ENCODE data around the gene C16orf54. TPM values are rescaled to one million over a fixed set of nuclear protein-coding genes. Genes with fewer than 3 reads are reported as not detected.
"Not testable (repeated sequence)": the region's sequence is repeated elsewhere in the genome, so short reads cannot be mapped to it uniquely, and the experiment has no call there.

The C16orf54 gene
- total RNA-seq, 2 experiments from 2014 or later: 39.7 to 51.2 TPM

- not testable (repeated sequence) for DNase-seq; ATAC-seq; H3K36me3 Mint-ChIP-seq; H3K9me3 Mint-ChIP-seq (ENCODE audit: low read depth); H3K4me3 Mint-ChIP-seq; H3K27ac Mint-ChIP-seq
- Mint-ChIP-seq H3K4me1 (peaks cover 20% of the 10 kb centered on the region), H3K27me3 (peaks cover 13% of the 10 kb centered on the region)
- CTCF ChIA-PET: interaction anchor here (1.2 to 10.5 kb wide), 5 partner anchors 9 to 82 kb away, joined by 3 to 104 read pairs (median 15); no protein-coding TSS in a partner anchor
Observed at GRCh38 chr16:29783094-29783953, 37.5 kb upstream of the C16orf54 start.

GRCh38 chr16:29779474-29779873, 33.7 kb upstream of the C16orf54 start:
- Mint-ChIP-seq H3K27me3 (peaks cover 13% of the 10 kb centered on the region), H3K27ac (no peak overlapping the region), H3K4me1 (peaks cover 9% of the 10 kb centered on the region), H3K9me3 (ENCODE audit: low read depth) (no peaks in the 10 kb centered on the region), H3K36me3 (no peaks in the 10 kb centered on the region), H3K4me3 (no peak overlapping the region)
- ATAC-seq: no peak
- CTCF ChIA-PET: no interaction called here
- no peak for DNase-seq

GRCh38 chr16:29777576-29778350, 32.0 kb upstream of the C16orf54 start, which contains the start of gene ZG16:
Gene ZG16 (plus strand): TSS chr16:29778256. CDS start chr16:29779267, 1,011 bp downstream.
- CTCF ChIA-PET: interaction anchor here (0.8 to 2.3 kb wide), 4 partner anchors 8 to 254 kb away, joined by 3 to 11 read pairs (median 4); no protein-coding TSS in a partner anchor
- H3K4me3 Mint-ChIP-seq: no peak within 1 kb of the TSS
- no peaks in the 10 kb centered on the region for H3K36me3 Mint-ChIP-seq
- no peak within 1 kb of the TSS for H3K27ac Mint-ChIP-seq
- H3K27me3 Mint-ChIP-seq: peaks cover 13% of the 10 kb centered on the region
- peaks cover 2% of the 10 kb centered on the region for H3K4me1 Mint-ChIP-seq
- DNase-seq (no peak), ATAC-seq (no peak)
- H3K9me3 Mint-ChIP-seq (ENCODE audit: low read depth): no peaks in the 10 kb centered on the region

- ATAC-seq (no peak), DNase-seq (no peak)
- CTCF ChIA-PET: interaction anchor here (2.3 kb wide), 1 partner anchor 10 kb away, joined by 11 read pairs; no protein-coding TSS in a partner anchor
- Mint-ChIP-seq H3K36me3 (no peaks in the 10 kb centered on the region), H3K27ac (no peak overlapping the region), H3K4me1 (peaks cover 2% of the 10 kb centered on the region), H3K27me3 (peaks cover 9% of the 10 kb centered on the region), H3K4me3 (no peak overlapping the region), H3K9me3 (ENCODE audit: low read depth) (no peaks in the 10 kb centered on the region)
Observed at GRCh38 chr16:29775742-29776408, 30.1 kb upstream of the C16orf54 start.

GRCh38 chr16:29774730-29775129, 28.9 kb upstream of the C16orf54 start:
- H3K27ac Mint-ChIP-seq: no peak overlapping the region
- peaks cover 2% of the 10 kb centered on the region for H3K4me1 Mint-ChIP-seq
- H3K36me3 Mint-ChIP-seq: no peaks in the 10 kb centered on the region
- peaks cover 6% of the 10 kb centered on the region for H3K27me3 Mint-ChIP-seq
- no peak overlapping the region for H3K4me3 Mint-ChIP-seq
- DNase-seq: no peak
- no peak for ATAC-seq
- CTCF ChIA-PET: interaction anchor here (0.6 to 2.1 kb wide), 7 partner anchors 10 to 1168 kb away, joined by 3 to 15 read pairs (median 3); partner anchors contain the start of gene KIF22
- H3K9me3 Mint-ChIP-seq (ENCODE audit: low read depth): no peaks in the 10 kb centered on the region

- not testable (repeated sequence) for ATAC-seq; H3K4me1 Mint-ChIP-seq; H3K27ac Mint-ChIP-seq; H3K36me3 Mint-ChIP-seq; H3K4me3 Mint-ChIP-seq; H3K27me3 Mint-ChIP-seq; H3K9me3 Mint-ChIP-seq (ENCODE audit: low read depth); DNase-seq
- CTCF ChIA-PET: interaction anchor here (1.4 kb wide), 1 partner anchor 13 kb away, joined by 3 read pairs; no protein-coding TSS in a partner anchor
Observed at GRCh38 chr16:29772330-29772729, 26.5 kb upstream of the C16orf54 start.

- no peak overlapping the region for H3K4me3 Mint-ChIP-seq
- no peak overlapping the region for H3K27ac Mint-ChIP-seq
- peaks cover 2% of the 10 kb centered on the region for H3K4me1 Mint-ChIP-seq
- ATAC-seq (no peak), DNase-seq (no peak)
- CTCF ChIA-PET: interaction anchor here (0.8 to 1.7 kb wide), 4 partner anchors 14 to 79 kb away, joined by 3 to 4 read pairs (median 3); no protein-coding TSS in a partner anchor
- H3K27me3 Mint-ChIP-seq: peaks cover 2% of the 10 kb centered on the region
- H3K9me3 Mint-ChIP-seq (ENCODE audit: low read depth): no peaks in the 10 kb centered on the region
- H3K36me3 Mint-ChIP-seq: no peaks in the 10 kb centered on the region
Observed at GRCh38 chr16:29770250-29770929, 24.6 kb upstream of the C16orf54 start.

- Mint-ChIP-seq H3K36me3 (no peaks in the 10 kb centered on the region), H3K9me3 (ENCODE audit: low read depth) (no peaks in the 10 kb centered on the region), H3K27me3 (peaks cover 2% of the 10 kb centered on the region), H3K4me3 (no peak overlapping the region), H3K27ac (no peak overlapping the region), H3K4me1 (peaks cover 2% of the 10 kb centered on the region)
- DNase-seq (no peak), ATAC-seq (no peak)
- CTCF ChIA-PET: interaction anchor here (0.8 to 1.8 kb wide), 5 partner anchors 15 to 46 kb away, joined by 3 to 5 read pairs (median 3); partner anchors contain the start of gene PAGR1
Observed at GRCh38 chr16:29769507-29769906, 23.7 kb upstream of the C16orf54 start.

GRCh38 chr16:29767062-29767461, 21.3 kb upstream of the C16orf54 start:
- Mint-ChIP-seq H3K4me1 (no peaks in the 10 kb centered on the region), H3K4me3 (no peak overlapping the region), H3K27ac (no peak overlapping the region), H3K36me3 (no peaks in the 10 kb centered on the region), H3K27me3 (peaks cover 5% of the 10 kb centered on the region), H3K9me3 (ENCODE audit: low read depth) (no peaks in the 10 kb centered on the region)
- CTCF ChIA-PET: interaction anchor here (2.5 kb wide), 1 partner anchor 17 kb away, joined by 7 read pairs; no protein-coding TSS in a partner anchor
- ATAC-seq (no peak), DNase-seq (no peak)

GRCh38 chr16:29766571-29766970, 20.8 kb upstream of the C16orf54 start:
- Mint-ChIP-seq H3K27ac (no peak overlapping the region), H3K4me1 (no peaks in the 10 kb centered on the region), H3K9me3 (ENCODE audit: low read depth) (no peaks in the 10 kb centered on the region), H3K36me3 (no peaks in the 10 kb centered on the region), H3K4me3 (no peak overlapping the region), H3K27me3 (peaks cover 5% of the 10 kb centered on the region)
- DNase-seq (no peak), ATAC-seq (no peak)
- CTCF ChIA-PET: interaction anchor here (2.5 kb wide), 1 partner anchor 18 kb away, joined by 7 read pairs; no protein-coding TSS in a partner anchor

- Mint-ChIP-seq H3K9me3 (ENCODE audit: low read depth) (no peaks in the 10 kb centered on the region), H3K36me3 (no peaks in the 10 kb centered on the region), H3K4me3 (no peak overlapping the region), H3K4me1 (no peaks in the 10 kb centered on the region), H3K27me3 (peaks cover 5% of the 10 kb centered on the region), H3K27ac (no peak overlapping the region)
- CTCF ChIA-PET: interaction anchor here (2.5 kb wide), 1 partner anchor 19 kb away, joined by 7 read pairs; no protein-coding TSS in a partner anchor
- DNase-seq: no peak
- ATAC-seq: no peak
Observed at GRCh38 chr16:29765167-29766032, 19.6 kb upstream of the C16orf54 start.
